NOMO-1 (cell line): ENCODE results near the gene OBSCN.

Experiments
- DNase-seq, 2 experiments: peaks; one replicate each; lab custom pipeline; 2025; ENCODE audit not compliant: unreplicated experiment in 2 of 2; lab: John Stamatoyannopoulos, UW

Gene OBSCN

DNA sequence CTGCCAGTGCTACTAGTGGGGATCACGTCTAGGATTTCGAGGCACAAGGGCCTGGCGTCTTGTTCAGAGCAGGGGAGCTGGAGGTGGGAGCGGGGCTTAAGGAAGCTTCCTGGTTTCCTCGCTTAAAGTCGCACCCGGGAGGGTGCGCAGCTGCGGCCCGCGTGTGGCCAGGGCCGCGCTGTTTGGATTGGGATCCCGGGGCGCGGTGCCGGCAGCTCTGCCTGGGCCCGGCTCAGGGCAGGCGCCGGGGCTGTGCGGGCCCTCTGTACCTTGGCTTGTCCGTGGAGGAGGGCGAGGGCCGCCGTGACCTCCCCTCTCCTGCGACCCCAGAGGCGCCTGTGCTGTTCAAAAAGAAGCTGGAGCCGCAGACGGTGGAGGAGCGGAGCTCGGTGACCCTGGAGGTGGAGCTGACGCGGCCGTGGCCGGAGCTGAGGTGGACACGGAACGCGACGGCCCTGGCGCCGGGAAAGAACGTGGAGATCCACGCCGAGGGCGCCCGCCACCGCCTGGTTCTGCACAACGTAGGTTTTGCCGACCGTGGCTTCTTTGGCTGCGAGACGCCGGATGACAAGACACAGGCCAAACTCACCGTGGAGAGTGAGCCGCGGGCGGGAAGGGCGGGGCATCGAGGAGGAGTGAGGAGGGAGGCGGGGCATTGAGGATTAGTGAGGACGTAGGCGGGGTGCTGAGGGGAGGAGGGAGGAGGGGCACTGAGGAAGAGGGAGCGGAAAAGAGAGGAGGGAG lies 67.8 kb downstream of the OBSCN start:
- DNase-seq, result peak; percentile 87 to 91

DNA sequence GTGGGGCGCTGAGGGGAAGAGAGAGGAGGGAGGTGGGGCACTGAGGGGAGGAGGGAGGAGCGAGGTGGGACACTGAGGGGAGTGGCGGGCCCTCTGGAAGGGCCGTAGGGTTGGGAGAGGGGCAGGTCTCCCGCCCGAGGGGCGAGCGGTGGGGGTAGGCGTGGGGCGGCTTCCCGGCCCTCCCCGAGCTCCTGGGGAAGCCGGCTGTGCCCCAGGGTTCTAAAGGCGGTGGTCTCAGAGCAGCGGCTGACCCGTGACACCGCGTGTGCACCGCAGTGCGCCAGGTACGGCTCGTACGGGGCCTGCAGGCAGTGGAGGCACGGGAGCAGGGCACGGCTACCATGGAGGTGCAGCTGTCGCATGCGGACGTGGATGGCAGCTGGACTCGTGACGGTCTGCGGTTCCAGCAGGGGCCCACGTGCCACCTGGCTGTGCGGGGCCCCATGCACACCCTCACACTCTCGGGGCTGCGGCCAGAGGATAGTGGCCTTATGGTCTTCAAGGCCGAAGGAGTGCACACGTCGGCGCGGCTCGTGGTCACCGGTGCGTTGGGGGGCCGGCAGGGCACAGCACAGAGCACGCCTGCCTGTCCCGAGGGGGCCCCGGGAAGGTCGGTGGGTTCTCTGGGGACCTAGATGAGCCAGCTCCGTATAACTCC lies 68.5 kb downstream of the OBSCN start:
- no peak for DNase-seq

DNA sequence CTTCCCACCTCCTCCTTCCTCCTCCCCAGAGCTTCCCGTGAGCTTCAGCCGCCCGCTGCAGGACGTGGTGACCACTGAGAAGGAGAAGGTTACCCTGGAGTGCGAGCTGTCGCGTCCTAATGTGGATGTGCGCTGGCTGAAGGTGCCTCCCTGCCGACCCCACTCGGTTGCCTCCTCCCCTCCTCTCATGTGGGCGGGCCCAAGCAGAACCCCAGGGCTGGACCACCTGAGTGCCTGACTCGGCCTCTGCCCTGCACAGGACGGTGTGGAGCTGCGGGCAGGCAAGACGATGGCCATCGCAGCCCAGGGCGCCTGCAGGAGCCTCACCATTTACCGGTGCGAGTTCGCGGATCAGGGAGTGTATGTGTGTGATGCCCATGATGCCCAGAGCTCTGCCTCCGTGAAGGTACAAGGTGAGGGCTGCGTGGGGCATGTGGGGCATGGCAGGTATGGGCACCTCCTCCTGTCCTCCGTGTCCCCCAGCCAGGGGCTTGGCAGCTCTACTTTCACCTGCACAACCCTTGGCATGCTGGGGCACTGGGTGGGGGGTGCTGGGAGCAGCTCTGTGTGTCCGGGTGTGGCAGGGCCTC lies 69.2 kb downstream of the OBSCN start:
- no peak for DNase-seq

DNA sequence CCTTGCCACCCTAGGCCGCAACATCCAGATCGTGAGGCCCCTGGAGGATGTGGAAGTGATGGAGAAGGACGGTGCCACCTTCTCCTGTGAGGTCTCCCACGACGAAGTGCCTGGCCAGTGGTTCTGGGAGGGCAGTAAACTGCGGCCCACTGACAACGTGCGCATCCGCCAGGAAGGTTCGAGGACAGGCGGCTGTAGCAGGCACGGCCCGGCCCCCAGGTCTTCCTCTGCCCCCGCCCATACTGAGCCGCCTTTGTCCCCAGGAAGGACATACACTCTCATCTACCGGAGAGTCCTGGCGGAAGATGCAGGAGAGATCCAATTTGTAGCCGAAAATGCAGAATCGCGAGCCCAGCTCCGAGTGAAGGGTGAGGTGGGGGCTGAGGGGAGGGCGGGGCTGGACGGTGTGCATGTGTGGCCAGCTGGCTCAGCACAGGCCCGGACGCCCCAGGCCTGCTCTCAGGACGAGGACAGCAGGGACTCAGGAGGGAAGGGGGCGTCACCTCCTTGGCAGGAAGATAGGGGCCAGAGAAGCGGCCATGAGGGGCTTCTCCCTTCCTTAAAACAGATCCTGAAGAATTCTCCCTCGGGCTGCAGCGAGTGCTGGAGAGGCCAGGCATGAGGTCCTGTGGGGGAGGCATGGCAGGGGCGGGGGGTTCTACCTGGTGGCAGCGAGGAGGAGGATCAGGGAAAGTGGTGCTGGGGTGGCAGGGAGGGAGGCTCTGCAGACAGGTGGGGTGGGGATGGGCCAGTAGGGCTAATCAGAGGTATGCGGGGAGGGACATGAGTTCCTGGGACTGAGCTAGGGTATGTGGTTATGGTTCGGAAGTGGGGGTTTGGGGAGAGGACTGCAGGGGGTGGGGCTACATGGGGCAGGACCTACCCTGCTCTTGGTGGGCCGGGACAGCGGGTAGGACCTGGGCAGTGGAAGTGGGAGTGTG lies 69.9 kb downstream of the OBSCN start:
- DNase-seq, result no peak

DNA sequence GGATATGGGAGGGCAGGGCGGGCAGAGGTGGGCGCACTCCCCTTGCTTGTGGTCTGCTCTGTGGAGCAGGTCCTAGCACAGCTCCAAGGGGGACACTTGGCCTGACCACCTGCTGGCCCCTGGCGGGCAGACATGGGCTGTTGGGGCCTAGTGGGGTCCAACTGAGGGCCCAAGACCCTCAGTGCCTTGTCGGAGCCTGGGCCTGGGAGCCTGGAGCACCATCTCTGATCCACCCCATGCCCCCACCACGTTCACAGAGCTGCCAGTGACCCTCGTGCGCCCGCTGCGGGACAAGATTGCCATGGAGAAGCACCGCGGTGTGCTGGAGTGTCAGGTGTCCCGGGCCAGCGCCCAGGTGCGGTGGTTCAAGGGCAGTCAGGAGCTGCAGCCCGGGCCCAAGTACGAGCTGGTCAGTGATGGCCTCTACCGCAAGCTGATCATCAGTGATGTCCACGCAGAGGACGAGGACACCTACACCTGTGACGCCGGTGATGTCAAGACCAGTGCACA lies 70.6 kb downstream of the OBSCN start:
- no peak for DNase-seq

DNA sequence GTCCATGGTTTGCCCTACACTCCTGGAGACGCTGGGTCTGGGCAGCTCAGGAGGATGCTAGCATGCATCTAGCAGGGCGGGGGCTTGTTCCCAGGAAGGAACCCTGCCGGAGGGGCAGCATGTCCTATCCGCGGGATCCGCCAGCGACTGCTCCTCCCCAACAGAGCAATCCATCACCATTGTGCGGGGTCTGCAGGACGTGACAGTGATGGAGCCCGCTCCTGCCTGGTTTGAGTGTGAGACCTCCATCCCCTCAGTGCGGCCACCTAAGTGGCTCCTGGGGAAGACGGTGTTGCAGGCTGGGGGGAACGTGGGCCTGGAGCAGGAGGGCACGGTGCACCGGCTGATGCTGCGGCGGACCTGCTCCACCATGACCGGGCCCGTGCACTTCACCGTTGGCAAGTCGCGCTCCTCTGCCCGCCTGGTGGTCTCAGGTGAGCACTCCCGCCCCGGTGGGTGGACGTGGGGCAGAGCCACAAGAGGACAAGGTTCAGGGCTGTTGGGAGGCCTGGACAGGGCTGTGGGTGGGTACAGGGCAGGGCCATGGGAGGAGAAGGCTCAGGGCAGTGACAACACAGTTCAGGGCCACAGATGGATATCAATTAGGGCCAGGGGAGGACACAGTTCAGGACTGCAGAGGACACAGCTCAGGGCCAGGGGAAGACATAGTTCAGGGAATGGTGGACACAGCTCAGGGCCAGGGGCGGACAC lies 71.3 kb downstream of the OBSCN start:
- no peak for DNase-seq

DNA sequence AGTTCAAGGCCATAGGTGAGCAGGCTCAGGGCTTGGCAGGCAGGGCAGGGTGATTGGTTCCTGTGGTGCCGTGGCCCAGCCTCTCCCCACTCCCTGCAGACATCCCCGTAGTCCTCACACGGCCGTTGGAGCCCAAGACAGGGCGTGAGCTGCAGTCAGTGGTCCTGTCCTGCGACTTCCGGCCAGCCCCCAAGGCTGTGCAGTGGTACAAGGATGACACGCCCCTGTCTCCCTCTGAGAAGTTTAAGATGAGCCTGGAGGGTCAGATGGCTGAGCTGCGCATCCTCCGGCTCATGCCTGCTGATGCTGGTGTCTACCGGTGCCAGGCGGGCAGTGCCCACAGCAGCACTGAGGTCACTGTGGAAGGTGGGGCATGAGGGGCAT lies 71.9 kb downstream of the OBSCN start:
- DNase-seq, result no peak

DNA sequence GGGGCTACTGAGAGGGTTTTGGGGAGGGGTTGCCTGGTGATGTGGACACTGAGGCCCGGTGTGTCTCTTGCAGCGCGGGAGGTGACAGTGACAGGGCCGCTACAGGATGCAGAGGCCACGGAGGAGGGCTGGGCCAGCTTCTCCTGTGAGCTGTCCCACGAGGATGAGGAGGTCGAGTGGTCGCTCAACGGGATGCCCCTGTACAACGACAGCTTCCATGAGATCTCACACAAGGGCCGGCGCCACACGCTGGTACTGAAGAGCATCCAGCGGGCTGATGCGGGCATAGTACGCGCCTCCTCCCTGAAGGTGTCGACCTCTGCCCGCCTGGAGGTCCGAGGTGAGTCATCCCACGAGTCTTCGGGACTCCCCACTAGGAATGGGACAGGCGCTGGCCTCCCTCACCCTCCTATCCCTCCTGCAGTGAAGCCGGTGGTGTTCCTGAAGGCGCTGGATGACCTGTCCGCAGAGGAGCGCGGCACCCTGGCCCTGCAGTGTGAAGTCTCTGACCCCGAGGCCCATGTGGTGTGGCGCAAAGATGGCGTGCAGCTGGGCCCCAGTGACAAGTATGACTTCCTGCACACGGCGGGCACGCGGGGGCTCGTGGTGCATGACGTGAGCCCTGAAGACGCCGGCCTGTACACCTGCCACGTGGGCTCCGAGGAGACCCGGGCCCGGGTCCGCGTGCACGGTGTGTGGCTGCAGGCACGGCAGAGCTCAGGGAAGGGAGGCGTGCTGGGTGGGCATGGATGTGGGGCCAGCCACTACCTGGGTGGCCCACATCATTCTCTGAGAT lies 72.5 kb downstream of the OBSCN start:
- no peak for DNase-seq

DNA sequence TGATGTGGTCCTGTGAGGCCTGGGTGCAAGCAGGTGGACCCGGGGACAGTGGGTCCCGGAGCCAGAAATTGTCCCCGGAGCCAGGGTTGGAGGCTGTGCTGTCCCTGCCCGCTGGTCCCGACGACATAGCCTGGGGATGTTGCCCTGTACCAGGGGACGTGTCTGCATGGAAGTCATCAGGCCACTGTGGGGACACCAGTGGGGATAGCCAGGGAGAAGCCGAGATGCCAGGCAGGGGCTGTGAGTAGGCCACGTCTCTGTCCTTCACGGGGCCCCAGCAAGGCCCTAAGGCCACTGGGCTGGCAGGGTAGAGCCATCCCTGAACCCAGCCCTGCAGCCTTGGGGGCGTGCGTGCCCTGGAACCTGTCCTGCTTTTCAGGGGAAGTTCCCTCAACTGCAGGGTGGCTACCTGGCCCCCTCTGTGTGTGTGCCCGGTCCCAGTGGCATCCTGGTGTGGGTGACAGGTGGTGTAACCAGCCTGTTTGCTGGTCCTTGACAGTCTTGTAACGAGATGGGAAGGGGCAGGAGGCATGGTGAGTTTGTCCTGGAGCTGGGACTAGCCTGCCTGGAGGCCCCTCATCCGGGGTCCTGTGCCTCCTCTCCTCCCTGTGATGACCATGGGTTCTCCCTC lies 73.2 kb downstream of the OBSCN start:
- DNase-seq, result no peak

DNA sequence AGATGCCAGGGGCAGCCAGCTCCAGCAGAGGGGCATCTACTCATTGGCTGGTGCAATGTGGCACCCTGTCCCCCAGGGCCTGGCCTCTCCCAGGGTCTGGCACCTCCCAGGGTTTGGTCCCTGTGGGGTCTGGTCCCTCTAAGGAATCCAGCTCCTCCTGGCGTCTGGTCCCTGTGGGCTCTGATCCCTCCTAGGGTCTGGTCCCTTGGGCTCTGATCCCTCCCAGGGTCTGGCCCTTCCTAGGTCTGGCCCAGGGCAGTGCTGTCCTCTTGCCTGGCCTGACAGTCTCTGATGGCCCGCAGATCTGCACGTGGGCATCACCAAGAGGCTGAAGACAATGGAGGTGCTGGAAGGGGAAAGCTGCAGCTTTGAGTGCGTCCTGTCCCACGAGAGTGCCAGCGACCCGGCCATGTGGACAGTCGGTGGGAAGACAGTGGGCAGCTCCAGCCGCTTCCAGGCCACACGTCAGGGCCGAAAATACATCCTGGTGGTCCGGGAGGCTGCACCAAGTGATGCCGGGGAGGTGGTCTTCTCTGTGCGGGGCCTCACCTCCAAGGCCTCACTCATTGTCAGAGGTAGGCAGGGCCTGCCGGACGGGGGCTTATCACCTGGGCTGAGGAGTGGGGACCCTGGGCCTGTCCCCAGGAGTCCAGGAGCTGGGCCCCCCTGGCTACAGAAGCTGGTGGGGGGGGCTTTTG lies 73.9 kb downstream of the OBSCN start:
- DNase-seq, result no peak

DNA sequence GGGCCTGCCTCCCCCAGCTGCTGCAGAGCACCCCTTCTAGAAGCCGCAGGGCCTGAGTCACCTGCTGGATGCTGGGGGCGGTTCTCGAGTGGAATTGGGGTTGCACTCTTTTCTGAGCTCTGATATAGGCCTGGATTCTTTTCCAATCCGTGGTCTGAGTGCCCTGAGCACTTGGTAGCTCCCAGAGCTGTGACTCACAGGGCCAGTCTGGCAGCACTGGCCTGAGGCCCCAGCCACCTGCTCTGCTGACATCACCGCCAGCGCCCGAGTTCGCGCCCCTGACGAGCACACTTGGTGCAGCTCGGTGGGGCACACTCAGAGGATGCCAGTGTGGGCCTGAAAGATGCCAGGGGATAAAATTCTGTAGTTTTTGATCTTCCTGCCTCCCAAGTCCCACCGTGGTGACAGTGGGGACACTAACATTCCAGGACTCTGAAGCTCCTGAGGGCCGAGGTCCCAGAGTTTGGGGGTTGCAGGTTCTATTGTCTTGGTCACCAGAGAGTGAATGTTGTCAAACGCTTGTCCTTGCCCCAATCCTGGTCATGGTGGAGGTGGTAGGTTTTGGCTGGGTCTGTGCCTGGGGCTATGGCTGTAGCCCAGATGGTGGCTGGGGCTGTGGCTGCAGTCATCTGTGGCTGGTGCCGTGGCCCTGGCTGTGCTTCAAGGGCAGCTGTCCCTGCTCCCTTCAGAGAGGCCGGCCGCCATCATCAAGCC lies 74.6 kb downstream of the OBSCN start:
- no peak for DNase-seq

DNA sequence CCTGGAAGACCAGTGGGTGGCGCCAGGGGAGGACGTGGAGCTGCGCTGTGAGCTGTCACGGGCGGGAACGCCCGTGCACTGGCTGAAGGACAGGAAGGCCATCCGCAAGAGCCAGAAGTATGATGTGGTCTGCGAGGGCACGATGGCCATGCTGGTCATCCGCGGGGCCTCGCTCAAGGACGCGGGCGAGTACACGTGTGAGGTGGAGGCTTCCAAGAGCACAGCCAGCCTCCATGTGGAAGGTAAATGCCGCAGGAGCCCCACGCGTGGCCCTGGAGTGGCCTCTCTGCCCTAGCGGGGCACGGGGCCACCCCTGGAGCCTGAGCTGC lies 75.2 kb downstream of the OBSCN start:
- no peak for DNase-seq

DNA sequence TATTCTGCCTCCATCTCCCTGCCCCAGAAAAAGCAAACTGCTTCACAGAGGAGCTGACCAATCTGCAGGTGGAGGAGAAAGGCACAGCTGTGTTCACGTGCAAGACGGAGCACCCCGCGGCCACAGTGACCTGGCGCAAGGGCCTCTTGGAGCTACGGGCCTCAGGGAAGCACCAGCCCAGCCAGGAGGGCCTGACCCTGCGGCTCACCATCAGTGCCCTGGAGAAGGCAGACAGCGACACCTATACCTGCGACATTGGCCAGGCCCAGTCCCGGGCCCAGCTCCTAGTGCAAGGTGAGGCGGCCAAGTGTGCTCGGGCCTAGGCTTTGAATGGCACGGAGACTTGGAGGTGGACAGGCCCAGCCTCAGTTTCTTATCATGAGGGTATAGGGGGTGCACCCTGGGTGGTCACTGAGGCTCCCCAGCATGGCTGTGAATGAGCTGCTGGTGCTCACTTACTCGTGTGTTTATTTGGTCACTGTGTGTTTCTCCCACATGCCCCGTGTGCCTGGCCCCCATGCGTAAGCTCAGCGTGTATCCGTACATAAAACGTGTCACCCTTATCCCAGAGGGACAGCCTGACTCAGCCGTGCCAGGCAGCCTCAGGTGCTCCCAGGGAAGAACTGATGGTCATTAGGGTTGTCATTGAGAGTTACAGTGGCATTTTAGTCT lies 75.8 kb downstream of the OBSCN start:
- DNase-seq, result no peak

DNA sequence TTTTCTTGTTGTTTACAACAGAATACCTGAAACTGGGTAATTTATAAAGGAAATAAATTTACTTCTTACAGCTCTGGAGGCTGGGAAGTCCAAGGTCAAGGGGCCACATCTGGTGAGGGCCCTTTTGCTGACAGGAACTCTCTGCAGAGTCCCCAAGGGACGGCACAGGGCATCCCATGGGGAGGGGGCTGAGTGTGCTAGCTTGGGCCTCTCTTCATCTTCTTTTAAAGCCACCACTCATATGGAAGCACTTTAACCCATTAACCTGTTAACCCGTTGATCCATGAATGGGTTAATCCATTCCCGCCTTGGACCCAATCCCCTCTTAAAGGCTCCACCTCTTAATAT lies 76.3 kb downstream of the OBSCN start:
- no peak for DNase-seq

DNA sequence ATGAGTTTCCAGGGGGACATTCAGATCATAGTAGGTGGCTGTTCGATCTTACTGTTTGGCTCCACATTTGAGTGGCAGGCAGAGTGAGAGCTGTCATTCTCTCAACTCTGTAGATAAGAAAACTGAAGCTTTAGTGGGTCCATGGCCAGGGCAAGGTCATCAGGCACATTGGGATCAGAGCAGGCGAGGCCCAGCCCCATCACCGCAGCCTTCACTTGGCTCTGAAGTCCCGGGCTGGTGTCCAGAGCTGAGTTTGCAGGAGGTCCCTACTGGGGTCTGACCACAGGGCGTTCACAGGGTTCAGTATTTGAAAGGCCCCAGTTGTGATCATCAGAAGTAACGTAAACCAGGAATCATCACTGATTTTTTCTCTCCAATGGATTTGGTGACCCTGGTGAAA lies 76.7 kb downstream of the OBSCN start:
- no peak for DNase-seq

DNA sequence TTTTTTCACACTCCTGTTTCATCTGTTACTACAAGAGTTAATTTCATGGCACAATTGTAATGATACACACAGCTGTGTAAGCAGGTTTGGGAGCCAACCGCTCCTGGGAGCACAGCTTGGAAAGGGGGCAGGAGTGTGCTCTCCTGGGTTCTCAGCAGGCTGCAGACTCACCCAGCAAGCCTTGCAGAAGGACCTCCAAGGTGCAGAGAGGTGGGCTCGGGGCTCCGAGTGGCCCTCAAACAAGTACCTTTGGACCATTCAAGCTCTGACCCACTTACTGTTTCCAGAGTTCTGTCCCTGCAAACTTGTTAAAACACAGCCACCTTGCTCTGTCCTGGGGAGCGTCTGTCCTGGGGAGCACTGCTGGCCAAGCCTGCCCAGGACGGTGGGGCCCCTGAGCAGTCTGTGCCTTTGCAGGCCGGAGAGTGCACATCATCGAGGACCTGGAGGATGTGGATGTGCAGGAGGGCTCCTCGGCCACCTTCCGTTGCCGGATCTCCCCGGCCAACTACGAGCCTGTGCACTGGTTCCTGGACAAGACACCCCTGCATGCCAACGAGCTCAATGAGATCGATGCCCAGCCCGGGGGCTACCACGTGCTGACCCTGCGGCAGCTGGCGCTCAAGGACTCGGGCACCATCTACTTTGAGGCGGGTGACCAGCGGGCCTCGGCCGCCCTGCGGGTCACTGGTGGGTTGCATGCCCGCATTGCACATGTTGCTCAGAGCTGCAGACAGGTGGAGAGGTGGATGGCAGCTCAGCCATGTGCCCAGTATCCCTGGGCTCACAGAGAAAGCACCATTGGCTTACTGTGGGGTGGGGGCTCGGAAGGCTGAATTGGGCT lies 78.0 kb downstream of the OBSCN start:
- DNase-seq, result no peak
